CD14-positive monocyte (primary cell): Measurements from ENCODE around the gene RASL11B. TPM values are rescaled to one million over a fixed set of nuclear protein-coding genes. Genes with fewer than 3 reads are reported as not detected.

Source experiments
- DNase-seq, 3 donors: peaks; one replicate each; pipeline ENCODE4 v3.0.0-alpha.2; 2011 to 2022
- H2AFZ ChIP-seq: 2 replicates; pipeline ENCODE4 v1.6.0; 2012; ENCODE audit warnings: mild to moderate bottlenecking, low read depth, low read length, inconsistent platforms; ENCODE audit not compliant: insufficient read depth, poor library complexity, severe bottlenecking
- H3K27ac ChIP-seq, 2 donors: 1 replicate in 1 of 2; 2 replicates in 1 of 2; pipeline ENCODE4 v1.5.1; 2012 to 2013; ENCODE audit warnings: low read length in 2 of 2, control low read depth in 1 of 2, inconsistent platforms in 1 of 2, low read depth in 1 of 2, mild to moderate bottlenecking in 1 of 2
- H3K27me3 ChIP-seq, 2 donors: one replicate each; pipeline versions ENCODE4 v1.6.0 to v1.6.1; 2011 to 2013; ENCODE audit warnings: low read length in 2 of 2; ENCODE audit not compliant: control insufficient read depth in 2 of 2, insufficient read depth in 2 of 2
- H3K36me3 ChIP-seq, 2 donors: replicated peaks in 1 of 2; 1 replicate in 1 of 2; 2 replicates in 1 of 2; pipeline versions ENCODE4 v1.5.1 to v1.6.1; 2012 to 2013; ENCODE audit warnings: low read length in 2 of 2, control low read depth in 1 of 2, inconsistent platforms in 1 of 2, mild to moderate bottlenecking in 1 of 2; ENCODE audit not compliant: insufficient read depth in 2 of 2, control insufficient read depth in 1 of 2
- H3K4me1 ChIP-seq, 2 donors: 1 replicate in 1 of 2; 2 replicates in 1 of 2; pipeline versions ENCODE4 v1.5.1 to v1.6.1; 2012 to 2013; ENCODE audit warnings: low read length in 2 of 2, control low read depth in 1 of 2, inconsistent platforms in 1 of 2, mild to moderate bottlenecking in 1 of 2, moderate library complexity in 1 of 2; ENCODE audit not compliant: insufficient read depth in 2 of 2, control insufficient read depth in 1 of 2
- H3K4me2 ChIP-seq: replicated peaks from 2 replicates; pipeline ENCODE3; 2012; ENCODE audit warnings: low read length, moderate library complexity, mild to moderate bottlenecking; ENCODE audit not compliant: poor library complexity, severe bottlenecking; ENCODE audit errors: extremely low read depth
- H3K4me3 ChIP-seq, 3 experiments: fragments of 200-600 bp in 1 of 3; sonication (generic) in 1 of 3; replicated peaks in 1 of 3; 1 replicate in 2 of 3; 2 replicates in 1 of 3; pipeline ENCODE4 v1.5.1; 2011 to 2013; ENCODE audit warnings: low read length in 3 of 3, mild to moderate bottlenecking in 3 of 3, control low read depth in 2 of 3, low read depth in 2 of 3, inconsistent platforms in 1 of 3, moderate library complexity in 1 of 3
- H3K79me2 ChIP-seq: 2 replicates; pipeline ENCODE4 v1.6.0; 2012; ENCODE audit warnings: mild to moderate bottlenecking, control low read depth, inconsistent platforms, low read length, moderate library complexity; ENCODE audit not compliant: insufficient read depth
- H3K9ac ChIP-seq: 2 replicates; pipeline ENCODE4 v1.6.0; 2017; ENCODE audit warnings: low read length, mild to moderate bottlenecking; ENCODE audit not compliant: insufficient read depth, poor library complexity, severe bottlenecking
- H3K9me3 ChIP-seq, 2 donors: replicated peaks in 1 of 2; 1 replicate in 1 of 2; 2 replicates in 1 of 2; pipeline versions ENCODE4 v1.5.1 to v1.6.1; 2012 to 2013; ENCODE audit warnings: low read length in 2 of 2, control low read depth in 1 of 2; ENCODE audit not compliant: control insufficient read depth in 1 of 2, insufficient read depth in 1 of 2
- H4K20me1 ChIP-seq: 2 replicates; pipeline ENCODE4 v1.6.0; 2012; ENCODE audit warnings: mild to moderate bottlenecking, low read length, control low read depth, moderate library complexity; ENCODE audit not compliant: insufficient read depth
- H3K27ac Mint-ChIP-seq, 7 donors: one replicate each; pipeline ENCODE4 v1.8.0; 2020; ENCODE audit warnings: mild to moderate bottlenecking in 7 of 7, mixed read lengths in 7 of 7, moderate library complexity in 6 of 7, inconsistent platforms in 2 of 7
- H3K27me3 Mint-ChIP-seq, 3 donors: one replicate each; pipeline ENCODE4 v1.8.0; 2021 to 2022; ENCODE audit warnings: low read depth in 3 of 3, mild to moderate bottlenecking in 3 of 3, mixed read lengths in 3 of 3, moderate library complexity in 3 of 3, inconsistent platforms in 1 of 3
- H3K36me3 Mint-ChIP-seq, 2 donors: one replicate each; pipeline ENCODE4 v1.8.0; 2020; ENCODE audit warnings: mixed read lengths in 2 of 2, inconsistent platforms in 1 of 2, mild to moderate bottlenecking in 1 of 2
- H3K4me1 Mint-ChIP-seq: one replicate; pipeline ENCODE4 v1.8.0; 2020; ENCODE audit warnings: mild to moderate bottlenecking, mixed read lengths
- H3K4me3 Mint-ChIP-seq, 2 donors: one replicate each; pipeline ENCODE4 v1.8.0; 2020; ENCODE audit warnings: mild to moderate bottlenecking in 2 of 2, mixed read lengths in 2 of 2, moderate library complexity in 1 of 2
- H3K9me3 Mint-ChIP-seq, 7 donors: one replicate each; pipeline ENCODE4 v1.8.0; 2020 to 2022; ENCODE audit warnings: mixed read lengths in 7 of 7, mild to moderate bottlenecking in 6 of 7, moderate library complexity in 6 of 7, inconsistent platforms in 2 of 7
- CTCF ChIP-seq: fragments of 200-600 bp; IDR thresholded peaks from one replicate; pipeline ENCODE4 v1.8.0; 2022; ENCODE audit warnings: antibody characterized with exemption, mild to moderate bottlenecking
- WGBS: methylation state at CpG from one replicate; pipeline ENCODE4 v1.1.5; 2013; ENCODE audit warnings: missing lambda C conversion rate; ENCODE audit not compliant: insufficient coverage; 5-methylcytosine and 5-hydroxymethylcytosine counted together
- intact Hi-C, 2 donors: fragments of 100-400 bp; cut with micrococcal nuclease; formaldehyde crosslinking; loops; one replicate each; pipeline versions ENCODE4 v1.15.0 to v1.15.1; 2023
- polyA plus RNA-seq, 3 donors: library from polyadenylated mRNA; depleted of rRNA in 1 of 3; unstranded in 2 of 3; stranded (reverse) in 1 of 3; fragments of 300-500 nt in 2 of 3; fragments of >200 nt in 1 of 3; fragmentation: Illumina TruSeq in 2 of 3; gene quantifications; 1 replicate in 2 of 3; 2 replicates in 1 of 3; pipeline ENCODE4 v1.2.3, GENCODE V29; 2012 to 2021

RASL11B gene
- polyA plus RNA-seq, 3 donors, result not detected

GRCh38 chr4:52840531-52841370 lies 21.4 kb upstream of the RASL11B start:
- H2AFZ ChIP-seq, result peak overlapping the region; percentile 18
- H3K9ac ChIP-seq, result no peak overlapping the region
- no peak overlapping the region for H3K27ac ChIP-seq
- H3K27me3 ChIP-seq, result no peaks in the 10 kb centered on the region
- no peaks in the 10 kb centered on the region for H3K9me3 ChIP-seq
- no peak overlapping the region for H3K4me2 ChIP-seq
- peaks cover 16 to 17% of the 10 kb centered on the region in 2 donors for H3K4me1 ChIP-seq
- no peak overlapping the region for H3K4me3 Mint-ChIP-seq
- peaks cover 0 to 3% (median 2%) of the 10 kb centered on the region in 3 donors for H3K27me3 Mint-ChIP-seq
- H3K4me3 ChIP-seq, result no peak overlapping the region
- 100% methylated on average over 3 of the region's 9 CpGs for WGBS
- H3K9me3 Mint-ChIP-seq, result peaks cover 0 to 3% (median 0%) of the 10 kb centered on the region in 7 donors
- no peaks in the 10 kb centered on the region for H4K20me1 ChIP-seq
- intact Hi-C loops, result no loop called here
- H3K4me1 Mint-ChIP-seq, result peaks cover 20% of the 10 kb centered on the region
- no peaks in the 10 kb centered on the region for H3K36me3 ChIP-seq
- no peaks in the 10 kb centered on the region for H3K79me2 ChIP-seq
- TF ChIP-seq CTCF, result no peak
- DNase-seq, result no peak
- no peak overlapping the region for H3K27ac Mint-ChIP-seq
- H3K36me3 Mint-ChIP-seq, result no peaks in the 10 kb centered on the region

DNA sequence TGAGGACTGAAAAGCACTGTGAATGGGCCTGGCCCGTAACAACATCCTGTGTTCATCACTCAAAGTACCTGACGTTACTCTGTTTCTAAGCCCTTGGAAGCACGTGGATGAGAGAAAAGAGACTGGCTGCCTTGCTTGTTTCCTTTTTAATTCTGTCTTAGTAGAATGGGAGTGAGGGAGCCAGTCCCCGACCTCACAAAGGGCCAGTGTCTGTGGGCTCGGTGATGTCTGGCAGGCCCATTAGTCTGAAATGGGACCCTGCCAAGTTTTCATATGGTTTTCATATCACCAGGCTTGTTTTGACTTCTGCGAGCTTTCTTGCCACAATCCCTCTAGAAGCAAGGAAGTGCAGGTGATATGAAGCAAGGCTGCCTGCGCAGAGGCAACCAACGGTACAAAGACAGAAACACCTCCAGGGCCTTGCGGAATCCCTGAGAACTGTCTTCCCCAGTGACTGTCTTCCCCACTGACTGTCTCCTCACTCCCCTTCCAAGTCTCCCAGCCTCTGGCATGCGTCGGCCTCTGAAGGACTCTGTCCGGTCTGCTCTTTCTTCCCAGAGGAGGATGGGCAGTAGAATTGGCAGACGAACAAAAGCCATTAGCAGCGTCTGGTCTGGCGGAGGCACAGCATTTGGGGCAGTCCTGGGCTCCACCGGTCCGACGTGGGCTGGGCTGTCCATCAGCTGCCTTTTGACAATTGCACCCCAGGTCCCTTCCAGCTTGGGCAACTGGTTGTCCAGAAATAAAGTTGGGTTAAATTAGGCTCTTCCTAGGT lies 20.2 kb upstream of the RASL11B start:
- Histone ChIP-seq H4K20me1 (no peaks in the 10 kb centered on the region), H3K36me3 (no peaks in the 10 kb centered on the region), H3K27ac (no peak overlapping the region), H3K4me1 (peaks cover 16 to 17% of the 10 kb centered on the region in 2 donors), H3K9ac (no peak overlapping the region), H3K79me2 (no peaks in the 10 kb centered on the region), H3K4me3 (no peak overlapping the region), H3K9me3 (no peaks in the 10 kb centered on the region), H3K4me2 (no peak overlapping the region), H2AFZ (no peak overlapping the region), H3K27me3 (no peaks in the 10 kb centered on the region)
- H3K4me1 Mint-ChIP-seq, result peaks cover 20% of the 10 kb centered on the region
- TF ChIP-seq CTCF, result no peak
- H3K27ac Mint-ChIP-seq, result peak overlapping the region in 1 of 7 donors; percentile 54
- intact Hi-C loops, result no loop called here
- WGBS, result 96% methylated on average over 12 of the region's 18 CpGs
- peaks cover 0 to 3% (median 0%) of the 10 kb centered on the region in 7 donors for H3K9me3 Mint-ChIP-seq
- no peak overlapping the region for H3K4me3 Mint-ChIP-seq
- H3K27me3 Mint-ChIP-seq, result peaks cover 0 to 3% (median 2%) of the 10 kb centered on the region in 3 donors
- DNase-seq, result no peak
- H3K36me3 Mint-ChIP-seq, result no peaks in the 10 kb centered on the region
